HG03575 (cell line): ENCODE data around the gene SLC2A6.
"Not testable (repeated sequence)": the region's sequence is repeated elsewhere in the genome, so short reads cannot be mapped to it uniquely, and the experiment has no call there.

Source experiments
- ATAC-seq: cut with Tn5 transposase; IDR thresholded peaks from one replicate; pipeline ENCODE4 v1.9.1; 2021; ENCODE audit not compliant: unreplicated experiment, insufficient number of reproducible peaks, low FRiP score; ENCODE audit errors: extremely low read depth

SLC2A6 gene

DNA sequence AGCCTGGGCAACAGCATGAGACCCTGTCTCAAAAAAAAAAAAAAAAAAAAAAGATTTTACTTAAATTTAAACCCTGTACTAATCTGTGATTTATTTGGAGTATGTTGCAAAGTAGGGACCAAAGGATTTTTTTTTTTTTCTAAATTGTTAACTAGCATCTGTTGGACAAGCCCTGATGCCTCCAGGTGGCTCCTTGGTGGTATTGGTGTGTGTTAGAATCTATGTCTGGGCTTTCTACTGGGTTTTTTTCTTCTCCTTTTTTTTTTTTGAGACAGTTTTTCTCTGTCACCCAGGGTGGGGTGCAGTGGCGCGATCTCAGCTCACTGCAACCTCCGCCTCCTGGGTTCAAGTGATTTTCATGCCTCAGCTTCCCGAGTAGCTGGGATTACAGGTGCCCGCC is 27.0 kb downstream of the SLC2A6 start:
- ATAC-seq, result not testable (repeated sequence)

DNA sequence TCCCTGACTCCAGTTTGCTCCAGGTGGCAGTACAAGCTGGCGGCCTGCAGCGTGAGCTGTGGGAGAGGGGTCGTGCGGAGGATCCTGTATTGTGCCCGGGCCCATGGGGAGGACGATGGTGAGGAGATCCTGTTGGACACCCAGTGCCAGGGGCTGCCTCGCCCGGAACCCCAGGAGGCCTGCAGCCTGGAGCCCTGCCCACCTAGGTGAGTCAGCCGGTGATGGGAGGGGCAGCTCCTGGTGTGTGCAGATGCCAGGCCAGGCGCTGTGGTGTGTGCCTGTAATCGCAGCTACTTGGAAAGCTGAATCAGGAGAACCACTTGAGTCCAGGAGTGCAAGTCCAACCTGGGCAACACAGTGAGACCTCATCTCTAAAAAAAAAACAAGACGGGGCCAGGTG is 29.1 kb downstream of the SLC2A6 start:
- no peak for ATAC-seq

DNA sequence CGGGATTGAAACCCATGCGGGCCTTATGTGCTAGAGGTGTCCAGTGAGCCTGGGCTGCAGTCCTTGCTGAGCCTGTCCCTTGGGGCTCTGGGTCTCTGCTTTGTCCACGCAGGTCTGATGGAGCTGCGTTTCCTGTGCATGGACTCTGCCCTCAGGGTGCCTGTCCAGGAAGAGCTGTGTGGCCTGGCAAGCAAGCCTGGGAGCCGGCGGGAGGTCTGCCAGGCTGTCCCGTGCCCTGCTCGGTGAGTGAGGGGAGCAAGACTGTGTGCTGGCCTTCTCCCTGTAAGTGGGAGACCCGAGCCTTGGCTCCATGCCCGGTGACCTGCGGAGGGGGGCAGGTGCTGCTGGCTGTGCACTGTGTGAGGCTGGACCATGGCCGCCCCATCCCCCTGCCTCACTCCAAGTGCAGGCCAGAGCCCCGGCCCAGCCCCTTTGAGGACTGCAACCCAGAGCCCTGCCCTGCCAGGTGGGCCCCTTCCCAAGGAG is 30.4 kb downstream of the SLC2A6 start:
- no peak for ATAC-seq

DNA sequence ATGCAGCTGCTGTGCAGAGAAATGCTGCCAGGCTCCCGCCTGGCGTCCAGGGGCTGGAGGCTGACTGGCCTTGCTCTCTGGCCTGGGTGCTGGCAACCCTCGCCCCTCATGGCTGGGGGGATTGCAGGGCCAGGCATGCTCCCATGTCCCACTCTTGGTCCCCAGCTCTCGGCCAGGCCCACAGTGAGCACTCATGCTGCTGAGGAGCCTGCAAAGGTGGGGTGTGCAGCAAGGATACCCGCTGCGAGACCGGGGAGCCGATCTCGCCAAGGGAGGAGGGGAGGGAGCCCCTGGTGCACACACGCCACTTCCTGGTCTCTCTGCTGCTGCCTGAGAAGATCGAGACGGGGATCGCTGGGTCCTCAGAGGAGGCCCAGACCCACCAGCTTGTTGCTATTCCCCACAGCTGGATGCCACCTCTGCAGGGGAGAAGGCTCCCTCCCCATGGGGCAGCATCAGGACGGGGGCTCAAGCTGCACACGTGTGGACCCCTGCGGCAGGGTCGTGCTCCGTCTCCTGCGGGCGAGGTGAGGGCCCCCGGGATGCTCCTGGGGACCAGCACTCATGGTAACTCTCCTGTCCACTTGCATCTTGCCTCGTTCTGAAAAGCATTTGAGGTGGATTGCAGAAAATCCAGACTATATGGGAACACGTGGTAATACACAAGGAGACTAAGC is 33.5 kb downstream of the SLC2A6 start:
- no peak for ATAC-seq

DNA sequence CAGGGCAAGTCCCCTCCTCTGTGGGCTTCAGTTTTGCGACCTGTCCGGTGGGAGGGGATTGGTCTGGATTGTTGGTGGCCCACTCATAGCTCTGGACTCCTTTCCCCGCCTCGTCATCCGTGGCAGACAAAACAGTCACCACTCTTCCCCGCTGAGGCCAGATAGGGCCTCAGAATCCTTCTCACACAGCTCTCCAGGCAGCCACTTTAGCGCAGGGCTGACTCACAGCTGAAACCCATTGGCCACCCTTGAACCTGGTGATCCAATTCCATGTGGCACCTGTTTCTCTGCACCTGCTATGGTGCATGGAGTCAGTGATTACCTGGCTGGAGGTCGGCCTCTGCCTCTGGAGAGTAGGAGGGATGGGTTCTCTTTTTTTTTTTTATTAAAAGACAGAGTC is 34.9 kb downstream of the SLC2A6 start:
- no peak for ATAC-seq

DNA sequence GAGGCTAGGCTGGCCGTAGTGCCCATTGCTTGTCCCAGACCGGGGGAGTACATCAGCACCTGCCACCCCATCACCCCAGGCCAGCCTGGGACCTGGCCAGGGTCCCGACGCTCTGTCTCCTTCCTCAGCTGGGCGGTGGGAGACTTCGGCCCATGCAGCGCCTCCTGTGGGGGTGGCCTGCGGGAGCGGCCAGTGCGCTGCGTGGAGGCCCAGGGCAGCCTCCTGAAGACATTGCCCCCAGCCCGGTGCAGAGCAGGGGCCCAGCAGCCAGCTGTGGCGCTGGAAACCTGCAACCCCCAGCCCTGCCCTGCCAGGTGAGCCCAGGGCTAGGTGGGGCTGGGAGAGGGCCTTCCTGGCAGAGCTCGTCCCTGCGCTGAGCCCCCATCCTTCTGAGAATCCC is 35.7 kb downstream of the SLC2A6 start:
- ATAC-seq, result no peak

DNA sequence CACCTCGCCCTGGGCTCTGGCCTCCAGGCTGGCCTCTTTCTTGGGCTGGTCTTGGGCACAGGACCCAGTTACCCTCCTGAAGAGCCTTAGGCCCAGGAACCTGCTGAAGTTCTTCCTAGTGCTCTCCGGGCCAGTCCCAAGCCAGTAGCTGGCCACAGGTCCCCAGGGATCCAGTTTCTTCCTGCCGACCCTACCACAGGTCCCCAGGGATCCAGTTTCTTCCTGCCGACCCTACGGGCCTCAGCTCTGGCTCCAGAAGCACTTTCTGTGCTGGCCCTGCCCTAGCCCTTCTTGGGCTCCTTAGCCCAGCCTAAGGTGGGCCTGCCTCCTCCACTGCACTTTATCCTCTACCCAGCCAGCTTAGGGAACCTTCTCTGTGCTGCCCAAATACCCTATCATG is 37.3 kb downstream of the SLC2A6 start:
- ATAC-seq, result no peak

DNA sequence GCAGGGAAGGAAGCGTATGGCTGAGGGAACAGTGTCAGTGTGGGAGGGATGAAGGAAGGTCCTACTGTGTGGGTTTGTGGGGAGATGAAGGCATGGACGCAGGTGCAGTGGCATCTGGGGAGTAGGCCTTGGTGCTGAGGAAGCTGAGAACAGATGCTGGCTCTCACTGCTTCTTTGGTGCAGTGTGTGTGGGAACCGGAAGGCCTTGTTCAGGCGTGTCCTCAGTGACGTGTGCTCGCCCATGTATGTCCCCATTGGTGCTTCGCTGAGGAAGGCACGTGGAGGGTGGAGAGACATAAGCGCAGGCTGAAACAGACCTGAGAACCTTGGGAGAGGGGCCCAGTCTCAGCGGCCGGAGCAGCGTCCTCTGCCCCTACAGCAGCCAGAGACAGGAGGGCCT is 38.0 kb downstream of the SLC2A6 start:
- ATAC-seq, result no peak

DNA sequence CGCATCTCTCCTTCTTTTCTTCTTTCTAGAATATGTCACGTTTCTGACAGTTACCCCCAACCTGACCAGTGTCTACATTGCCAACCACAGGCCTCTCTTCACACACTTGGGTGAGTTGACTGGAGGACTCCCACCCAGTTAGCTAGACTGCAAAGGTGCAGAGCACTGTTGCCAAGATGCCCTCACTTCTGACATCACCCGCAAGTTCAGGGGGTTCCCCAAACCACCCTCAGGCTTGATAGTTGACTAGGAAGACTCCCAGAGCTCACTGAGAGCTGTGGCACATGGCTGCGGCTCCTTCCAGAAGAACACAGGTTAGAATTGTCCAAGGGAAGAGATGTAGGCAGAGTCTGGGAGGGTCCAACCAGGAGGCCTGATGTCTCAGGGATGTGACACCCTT is 39.6 kb downstream of the SLC2A6 start:
- ATAC-seq, result no peak

DNA sequence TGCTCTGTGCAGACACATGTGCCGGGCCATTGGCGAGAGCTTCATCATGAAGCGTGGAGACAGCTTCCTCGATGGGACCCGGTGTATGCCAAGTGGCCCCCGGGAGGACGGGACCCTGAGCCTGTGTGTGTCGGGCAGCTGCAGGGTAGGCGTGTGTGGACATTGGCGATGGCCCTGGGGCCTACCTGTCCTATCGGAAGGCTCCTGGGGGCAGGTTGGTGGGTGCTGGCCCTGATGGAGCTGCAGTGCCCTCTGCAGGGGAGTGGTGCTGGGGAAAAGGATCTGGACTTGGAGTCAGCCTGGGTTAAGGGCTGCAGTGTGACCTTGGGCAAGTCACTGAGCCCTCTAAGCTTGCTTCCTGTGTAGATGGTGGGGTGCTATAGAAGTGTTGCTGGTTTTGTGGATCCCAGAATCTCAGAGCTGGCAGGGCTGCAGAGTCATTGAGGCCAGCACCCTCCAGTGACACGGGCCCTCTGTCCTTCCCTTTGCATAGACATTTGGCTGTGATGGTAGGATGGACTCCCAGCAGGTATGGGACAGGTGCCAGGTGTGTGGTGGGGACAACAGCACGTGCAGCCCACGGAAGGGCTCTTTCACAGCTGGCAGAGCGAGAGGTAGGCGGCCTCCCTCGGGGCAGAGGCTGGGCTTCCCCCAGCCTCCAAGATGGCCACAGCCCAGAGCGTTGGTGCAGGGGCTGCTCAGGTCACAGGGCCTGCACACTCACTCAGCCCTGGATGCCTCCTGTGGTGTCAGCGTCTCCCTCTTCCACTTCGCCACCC is 41.0 kb downstream of the SLC2A6 start:
- ATAC-seq, result no peak

DNA sequence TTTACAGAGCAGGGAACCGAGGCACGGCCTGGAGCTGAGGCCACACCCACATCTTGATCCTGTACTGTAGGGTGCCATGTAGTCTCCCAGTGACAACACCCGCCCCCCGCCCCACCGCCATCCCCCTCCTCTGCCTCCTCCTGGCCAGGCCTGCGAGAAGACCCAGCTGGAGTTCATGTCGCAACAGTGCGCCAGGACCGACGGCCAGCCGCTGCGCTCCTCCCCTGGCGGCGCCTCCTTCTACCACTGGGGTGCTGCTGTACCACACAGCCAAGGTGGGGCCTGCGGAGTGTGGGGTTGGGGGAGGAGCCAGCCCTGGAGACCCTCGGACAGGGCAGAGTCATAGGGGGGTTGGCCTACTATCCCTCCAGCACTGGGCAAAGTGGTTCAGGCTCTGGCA is 42.2 kb downstream of the SLC2A6 start:
- ATAC-seq, result no peak

DNA sequence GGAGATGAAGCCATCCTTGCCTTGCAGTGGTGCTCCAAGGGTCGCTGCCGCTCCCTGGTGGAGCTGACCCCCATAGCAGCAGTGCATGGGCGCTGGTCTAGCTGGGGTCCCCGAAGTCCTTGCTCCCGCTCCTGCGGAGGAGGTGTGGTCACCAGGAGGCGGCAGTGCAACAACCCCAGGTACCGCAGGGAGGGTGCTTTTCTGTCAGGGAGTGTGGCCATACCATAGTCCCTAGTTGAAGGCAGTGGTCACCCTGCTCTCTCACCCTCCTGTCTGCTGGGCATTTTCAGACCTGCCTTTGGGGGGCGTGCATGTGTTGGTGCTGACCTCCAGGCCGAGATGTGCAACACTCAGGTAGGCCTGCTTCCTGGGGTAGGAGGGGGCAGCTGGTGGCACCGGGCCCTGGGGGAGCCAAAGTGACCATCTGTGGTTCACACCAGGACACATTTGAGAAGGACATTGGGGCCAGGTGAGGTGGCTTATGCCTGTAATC is 45.5 kb downstream of the SLC2A6 start:
- no peak for ATAC-seq

DNA sequence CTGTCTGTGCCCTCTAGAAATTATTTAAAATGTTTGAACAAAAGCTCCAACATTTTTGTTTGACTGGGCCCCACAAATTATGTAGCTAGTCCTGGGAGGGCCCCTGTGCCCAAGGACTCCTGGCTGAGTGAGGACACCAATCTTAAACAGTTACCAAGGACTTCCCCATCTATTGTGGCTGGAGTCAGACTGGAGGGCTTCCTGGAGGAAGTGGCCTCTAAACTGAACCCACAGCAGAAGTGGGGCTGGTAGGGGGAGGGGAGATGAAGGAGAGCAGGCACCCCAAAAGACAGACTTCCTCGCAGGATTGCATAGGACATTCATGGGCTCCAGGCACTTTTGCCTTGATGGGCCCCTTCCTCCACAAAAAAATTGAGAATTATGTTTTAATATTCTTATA is 48.7 kb downstream of the SLC2A6 start:
- ATAC-seq, result no peak

DNA sequence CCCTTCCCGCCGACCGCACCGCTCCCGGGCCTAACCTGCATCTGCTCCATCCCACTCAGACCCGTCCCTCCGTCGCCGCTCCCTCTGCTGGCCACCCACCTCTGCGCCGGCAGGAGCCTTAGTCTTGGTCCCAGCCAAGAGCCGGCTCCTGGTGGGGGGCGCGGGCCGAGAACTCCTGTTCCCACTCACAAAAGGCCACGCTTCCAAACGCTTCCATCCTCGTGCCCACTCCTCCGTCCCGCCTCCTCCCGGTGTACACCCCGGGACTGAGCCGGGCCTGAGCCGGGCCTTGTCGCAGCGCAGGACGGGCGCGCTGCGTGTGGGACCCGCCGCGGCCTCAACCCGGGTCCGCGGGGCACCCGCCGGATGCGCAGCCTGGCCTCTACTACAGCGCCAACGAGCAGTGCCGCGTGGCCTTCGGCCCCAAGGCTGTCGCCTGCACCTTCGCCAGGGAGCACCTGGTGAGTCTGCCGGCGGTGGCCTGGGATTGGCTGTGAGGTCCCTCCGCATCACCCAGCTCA is 49.2 kb downstream of the SLC2A6 start:
- ATAC-seq, result no peak

DNA sequence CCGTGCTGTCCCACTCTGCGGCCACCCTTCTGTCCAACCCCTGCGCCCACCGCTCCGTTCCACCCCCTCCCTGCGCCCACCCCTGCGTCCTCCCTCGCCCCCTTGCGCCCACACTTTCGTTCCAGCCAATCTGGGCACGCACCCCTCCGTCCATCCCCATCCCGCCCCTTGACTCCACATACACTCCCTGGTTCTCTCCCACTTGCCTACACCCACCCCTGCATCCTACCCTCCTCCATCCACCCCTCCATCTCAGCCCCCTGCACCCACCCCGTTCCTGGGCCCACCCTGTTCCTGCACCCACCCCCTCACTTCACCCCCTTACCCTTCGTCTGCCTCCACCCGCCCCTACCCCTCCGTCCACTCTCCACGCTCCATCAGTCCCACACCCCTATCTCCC is 49.7 kb downstream of the SLC2A6 start:
- no peak for ATAC-seq

DNA sequence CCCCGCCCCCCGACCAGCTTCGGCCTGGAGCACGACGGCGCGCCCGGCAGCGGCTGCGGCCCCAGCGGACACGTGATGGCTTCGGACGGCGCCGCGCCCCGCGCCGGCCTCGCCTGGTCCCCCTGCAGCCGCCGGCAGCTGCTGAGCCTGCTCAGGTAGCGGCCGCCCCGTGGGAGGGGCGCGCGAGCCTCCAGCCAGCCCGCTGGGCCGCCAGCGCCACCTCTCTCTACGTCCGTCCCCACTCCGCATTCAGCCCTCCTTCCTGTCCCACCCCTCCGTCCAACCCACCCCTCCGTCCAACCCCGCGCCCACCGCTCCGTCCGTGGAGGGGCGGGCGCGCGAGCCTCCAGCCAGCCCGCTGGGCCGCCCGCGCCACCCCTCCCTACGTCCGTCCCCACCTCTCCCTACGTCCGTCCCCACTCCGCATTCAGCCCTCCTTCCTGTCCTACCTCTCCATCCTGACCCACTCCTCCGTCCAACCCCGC is 50.2 kb downstream of the SLC2A6 start:
- ATAC-seq, result no peak

DNA sequence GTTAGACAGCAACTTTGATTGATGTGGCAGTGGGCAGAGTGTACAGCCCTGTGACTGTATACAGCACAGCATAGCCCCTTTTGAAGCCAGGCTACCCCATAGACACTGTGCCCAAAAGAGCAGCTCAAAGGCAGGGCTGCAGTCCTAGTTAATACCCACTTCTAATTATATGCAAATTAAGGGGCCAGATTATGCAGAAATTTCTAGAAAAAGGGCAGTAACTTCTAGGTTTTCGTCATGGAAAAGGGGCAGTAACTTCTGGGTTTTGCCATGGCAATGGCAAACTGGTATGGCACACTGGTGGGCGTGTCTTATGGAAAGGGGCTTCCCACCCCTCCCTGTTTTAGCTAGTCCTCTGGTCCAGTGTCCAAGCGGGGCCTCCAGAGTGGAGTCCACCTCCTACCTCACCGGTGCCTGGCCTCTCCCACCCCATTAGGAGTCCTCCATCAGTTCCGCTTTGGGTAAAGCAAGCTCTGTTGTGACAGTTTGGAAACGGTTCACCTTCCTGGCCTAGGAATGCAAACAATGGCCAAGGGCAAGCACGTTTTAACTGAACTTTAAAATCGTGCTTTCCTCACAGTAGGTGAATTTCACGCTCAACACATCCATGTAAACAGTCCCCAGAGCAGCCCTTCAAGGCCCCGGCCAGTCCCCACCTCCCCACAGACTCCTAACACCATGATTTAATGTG is 51.1 kb downstream of the SLC2A6 start:
- no peak for ATAC-seq

DNA sequence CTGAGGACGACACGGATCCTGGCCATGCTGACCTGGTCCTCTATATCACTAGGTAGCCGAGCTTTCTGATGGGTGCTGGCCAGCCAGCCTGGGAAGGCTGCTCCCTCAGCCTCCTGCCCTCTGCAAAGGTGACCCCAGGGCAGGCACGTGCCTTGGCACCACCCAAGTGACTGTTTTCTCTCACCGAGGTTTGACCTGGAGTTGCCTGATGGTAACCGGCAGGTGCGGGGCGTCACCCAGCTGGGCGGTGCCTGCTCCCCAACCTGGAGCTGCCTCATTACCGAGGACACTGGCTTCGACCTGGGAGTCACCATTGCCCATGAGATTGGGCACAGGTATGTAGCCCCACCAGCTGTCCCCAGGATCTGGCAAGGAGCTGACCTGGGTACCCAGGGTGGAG is 52.9 kb downstream of the SLC2A6 start:
- ATAC-seq, result no peak

DNA sequence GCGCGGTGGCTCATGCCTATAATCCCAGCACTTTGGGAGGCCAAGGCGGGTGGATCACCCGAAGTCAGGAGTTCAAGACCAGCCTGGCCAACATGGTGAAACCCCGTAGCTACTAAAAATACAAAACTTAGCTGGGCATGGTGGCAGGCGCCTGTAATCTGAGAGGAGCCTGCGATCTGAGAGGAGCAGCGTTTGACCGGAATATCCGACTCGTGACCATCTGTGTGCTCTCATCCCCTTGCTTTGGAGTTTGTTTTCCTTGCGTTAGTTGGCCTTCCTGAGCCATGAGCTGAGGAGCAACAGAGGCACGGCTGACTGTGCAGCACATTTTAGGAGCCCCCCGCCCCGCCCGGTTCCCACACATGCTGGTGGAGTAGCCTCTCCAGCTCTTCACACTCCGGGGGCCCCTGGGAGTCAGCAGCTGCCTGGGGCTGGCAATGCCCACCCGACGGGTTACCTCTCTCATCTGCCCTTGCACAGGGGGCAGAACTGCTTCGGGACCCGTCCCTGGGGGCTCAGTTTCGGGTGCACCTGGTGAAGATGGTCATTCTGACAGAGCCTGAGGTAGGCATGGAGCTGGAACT is 53.8 kb downstream of the SLC2A6 start:
- ATAC-seq, result no peak
